Measurements from ENCODE around the gene MAP7D3. TPM values are rescaled to one million over a fixed set of nuclear protein-coding genes. Genes with fewer than 3 reads are reported as not detected.
"Not testable (repeated sequence)": the region's sequence is repeated elsewhere in the genome, so short reads cannot be mapped to it uniquely, and the experiment has no call there.

MAP7D3 gene
- total RNA-seq, 1 donor from 2014 or later = 6.3 TPM

- no peak for DNase-seq (ENCODE audit: low spot score)
Observed at GRCh38 chrX:136250191-136251040, 784 bp downstream of the MAP7D3 start.

- no peak for DNase-seq (ENCODE audit: low spot score)
Observed at GRCh38 chrX:136246201-136246600, 5.0 kb downstream of the MAP7D3 start.

GRCh38 chrX:136237849-136238248, 13.4 kb downstream of the MAP7D3 start:
- not testable (repeated sequence) for DNase-seq (ENCODE audit: low spot score)

- DNase-seq (ENCODE audit: low spot score) = no peak
Observed at GRCh38 chrX:136237074-136237473, 14.1 kb downstream of the MAP7D3 start.

DNA sequence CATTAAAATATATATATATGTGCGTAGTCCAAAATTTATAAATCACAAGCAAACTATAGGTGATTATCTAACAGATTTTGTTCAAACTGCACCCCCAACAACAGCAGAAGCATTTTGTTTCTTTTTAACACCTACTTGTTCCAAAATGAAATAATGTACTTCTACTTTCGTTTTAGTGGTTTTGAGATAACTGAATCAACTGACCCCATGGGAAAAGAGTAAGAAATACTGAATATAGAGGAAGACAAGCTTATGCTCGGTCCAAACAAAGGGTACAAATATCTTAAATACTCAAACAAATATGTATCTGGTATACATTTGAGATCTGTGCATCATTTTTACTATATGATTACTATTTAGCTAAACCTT, 22.4 kb downstream of the MAP7D3 start:
- no peak for DNase-seq (ENCODE audit: low spot score)

GRCh38 chrX:136227948-136228838, 23.0 kb downstream of the MAP7D3 start:
- no peak for DNase-seq (ENCODE audit: low spot score)

DNA sequence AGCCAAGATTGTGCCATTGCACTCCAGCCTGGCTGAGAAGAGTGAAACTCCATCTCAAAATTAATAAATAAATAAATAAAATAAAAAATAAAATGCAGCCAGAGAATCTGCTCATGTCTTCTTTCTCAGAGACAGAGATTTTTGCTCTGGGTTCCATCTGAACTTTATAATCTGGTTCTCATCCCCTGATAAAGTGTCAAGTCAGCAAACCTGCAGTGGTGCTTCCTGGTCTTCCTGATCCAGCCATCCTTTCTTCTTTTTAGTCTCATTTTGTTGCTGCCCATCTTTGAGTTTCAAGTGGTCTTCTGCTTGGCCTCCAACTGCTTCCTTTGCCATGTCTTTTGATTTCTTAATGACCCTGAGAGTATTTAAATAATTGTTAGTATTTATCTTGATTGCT, 24.1 kb downstream of the MAP7D3 start:
- no peak for DNase-seq (ENCODE audit: low spot score)

DNA sequence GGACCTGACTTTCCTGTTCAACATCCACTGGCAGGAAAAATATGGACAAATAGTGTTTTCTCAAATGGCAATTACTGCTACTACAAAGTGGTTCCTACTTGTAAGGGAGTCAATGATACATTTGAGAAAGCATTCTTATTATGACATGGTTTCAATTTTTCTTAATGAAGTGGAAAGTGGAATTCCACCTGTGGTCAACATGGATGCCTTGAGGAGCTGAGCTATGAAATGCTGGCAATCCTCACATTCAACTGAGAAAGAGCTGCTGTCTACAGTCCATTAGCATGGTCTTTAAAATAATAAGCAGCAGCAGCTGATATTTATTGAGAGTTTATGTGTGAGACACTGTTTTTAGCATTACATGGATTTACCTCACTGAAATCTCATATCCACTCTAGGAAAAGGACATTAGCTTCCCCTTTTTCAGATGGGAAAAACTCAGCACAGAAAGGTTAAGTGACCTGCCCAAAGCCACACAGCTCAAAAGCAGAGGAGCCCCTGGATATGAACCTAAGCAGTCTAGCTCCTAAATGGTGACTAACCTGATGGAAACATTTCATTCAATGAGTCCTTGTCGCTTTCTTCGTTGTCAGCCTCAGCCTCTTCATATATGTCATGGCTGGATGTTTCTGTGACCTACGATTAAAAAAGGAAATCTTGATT, 29.2 kb downstream of the MAP7D3 start:
- DNase-seq (ENCODE audit: low spot score) = no peak

DNA sequence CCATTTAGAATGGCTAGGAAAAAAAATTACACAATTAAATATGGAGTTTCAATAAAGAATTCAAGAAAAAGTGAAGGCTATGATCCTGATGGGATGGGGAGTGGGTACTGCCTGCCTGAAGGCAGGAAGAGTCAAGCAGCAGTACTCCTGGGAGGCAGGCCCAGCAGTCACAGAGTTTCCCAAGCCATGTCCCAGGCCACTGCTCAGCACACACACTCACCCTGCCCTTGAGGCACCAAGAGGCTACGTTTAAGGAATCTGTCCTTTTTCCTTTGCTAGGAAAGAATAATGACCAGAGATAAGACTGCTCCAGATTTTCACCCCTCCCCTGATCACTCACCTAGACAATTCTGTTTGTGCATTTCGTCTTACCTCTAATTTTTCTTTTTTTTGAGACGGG, 30.2 kb downstream of the MAP7D3 start:
- DNase-seq (ENCODE audit: low spot score) = no peak

DNA sequence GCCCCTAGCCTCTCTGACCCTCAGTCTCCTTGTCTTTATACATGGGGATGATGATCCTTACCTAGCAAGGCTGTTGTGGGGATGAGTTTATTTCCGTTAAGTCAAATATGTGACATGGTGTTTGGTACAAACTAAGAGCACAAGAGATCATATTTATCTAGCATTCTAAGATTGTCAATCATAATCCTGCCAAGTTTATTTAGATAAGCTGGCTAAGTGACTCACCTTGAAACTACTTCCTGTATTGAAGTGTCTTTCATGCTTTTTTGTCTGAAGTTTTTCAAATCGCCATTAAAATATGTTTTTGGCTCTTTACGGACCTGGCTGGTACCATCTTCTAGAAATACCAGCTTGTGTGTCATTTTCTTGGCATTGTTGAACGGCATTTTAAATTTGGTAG, 30.7 kb downstream of the MAP7D3 start:
- no peak for DNase-seq (ENCODE audit: low spot score)

DNA sequence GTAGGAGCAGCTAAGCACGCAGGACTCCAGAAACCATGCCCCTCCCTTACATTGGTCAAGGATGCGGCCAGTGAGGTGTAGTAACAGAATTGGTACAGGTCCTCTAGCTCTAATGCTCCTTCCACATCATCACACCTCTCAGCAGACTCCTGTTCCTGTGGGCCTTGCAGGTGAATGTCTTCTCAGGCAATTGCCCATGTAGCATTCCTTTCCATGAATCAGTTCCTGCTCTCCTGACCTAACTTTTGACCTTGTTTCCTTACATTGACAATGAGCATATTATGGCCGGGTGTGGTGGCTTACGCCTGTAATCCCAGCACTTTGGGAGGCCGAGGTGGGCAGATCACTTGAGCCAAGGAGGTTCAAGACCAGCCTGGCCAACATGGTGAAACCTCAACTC, 31.3 kb downstream of the MAP7D3 start:
- DNase-seq (ENCODE audit: low spot score) = no peak

DNA sequence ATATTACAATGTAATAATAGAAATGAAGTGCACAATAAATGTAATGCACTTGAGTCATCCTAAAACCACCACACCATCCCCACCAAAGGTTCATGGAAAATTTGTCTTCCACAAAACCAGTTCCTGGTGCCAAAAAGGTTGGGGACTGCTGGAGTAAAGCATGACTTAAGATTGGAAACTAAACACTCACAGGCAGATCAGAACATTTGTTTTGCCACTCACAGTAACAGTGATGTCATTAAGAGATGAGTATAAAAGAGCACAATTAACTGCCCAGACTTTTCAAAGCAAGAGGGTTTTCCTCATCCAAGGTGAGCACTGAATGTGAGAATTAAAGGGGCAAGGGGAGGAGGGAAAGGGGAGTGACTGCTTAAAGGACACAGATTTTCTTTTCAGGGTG, 35.6 kb downstream of the MAP7D3 start:
- no peak for DNase-seq (ENCODE audit: low spot score)

DNA sequence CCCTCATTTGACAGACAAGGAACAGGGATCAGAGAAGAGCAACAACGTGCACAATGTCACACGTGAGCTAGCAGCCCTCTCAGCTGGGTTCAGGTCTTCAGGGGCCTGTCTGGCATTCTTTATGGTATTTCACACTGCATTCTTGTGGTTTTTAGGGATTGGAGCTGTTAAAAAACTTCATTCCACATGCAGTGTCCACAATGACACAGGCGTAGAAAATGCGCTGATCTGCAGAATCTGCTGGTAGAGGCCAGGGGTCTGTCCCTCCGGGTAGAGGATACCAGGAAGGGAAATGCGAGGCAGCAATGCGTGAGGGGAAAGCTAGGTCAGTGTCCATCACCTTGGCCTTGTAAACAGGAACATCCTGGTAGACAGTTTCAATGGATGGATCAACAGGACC, 36.6 kb downstream of the MAP7D3 start:
- no peak for DNase-seq (ENCODE audit: low spot score)

DNA sequence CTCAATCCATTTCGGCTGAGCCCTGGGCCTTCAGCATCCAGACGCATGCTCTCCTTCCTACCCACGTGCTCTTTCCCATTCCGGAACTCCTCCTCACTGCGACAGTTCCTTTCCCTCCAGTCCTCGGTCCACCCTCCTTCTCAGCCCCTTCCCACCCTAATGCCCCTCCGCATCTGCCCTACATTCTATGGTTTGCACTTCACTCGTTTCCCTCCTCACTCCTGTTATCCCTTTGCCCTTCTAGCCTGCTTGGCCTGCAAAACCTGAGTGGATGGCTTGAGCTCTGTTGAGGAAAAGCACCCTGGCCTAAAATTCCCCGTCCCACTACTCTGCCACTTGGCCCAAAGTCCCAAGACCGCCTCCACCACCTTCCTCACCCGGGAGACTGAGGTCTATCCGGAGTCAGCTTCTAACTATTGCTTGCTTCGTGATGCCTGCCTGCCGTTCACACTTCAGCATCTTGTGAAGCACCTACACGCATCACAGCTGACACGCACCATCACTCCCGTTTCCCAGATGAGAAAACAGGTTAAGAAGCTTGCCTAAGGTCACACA, 38.6 kb downstream of the MAP7D3 start:
- no peak for DNase-seq (ENCODE audit: low spot score)

DNA sequence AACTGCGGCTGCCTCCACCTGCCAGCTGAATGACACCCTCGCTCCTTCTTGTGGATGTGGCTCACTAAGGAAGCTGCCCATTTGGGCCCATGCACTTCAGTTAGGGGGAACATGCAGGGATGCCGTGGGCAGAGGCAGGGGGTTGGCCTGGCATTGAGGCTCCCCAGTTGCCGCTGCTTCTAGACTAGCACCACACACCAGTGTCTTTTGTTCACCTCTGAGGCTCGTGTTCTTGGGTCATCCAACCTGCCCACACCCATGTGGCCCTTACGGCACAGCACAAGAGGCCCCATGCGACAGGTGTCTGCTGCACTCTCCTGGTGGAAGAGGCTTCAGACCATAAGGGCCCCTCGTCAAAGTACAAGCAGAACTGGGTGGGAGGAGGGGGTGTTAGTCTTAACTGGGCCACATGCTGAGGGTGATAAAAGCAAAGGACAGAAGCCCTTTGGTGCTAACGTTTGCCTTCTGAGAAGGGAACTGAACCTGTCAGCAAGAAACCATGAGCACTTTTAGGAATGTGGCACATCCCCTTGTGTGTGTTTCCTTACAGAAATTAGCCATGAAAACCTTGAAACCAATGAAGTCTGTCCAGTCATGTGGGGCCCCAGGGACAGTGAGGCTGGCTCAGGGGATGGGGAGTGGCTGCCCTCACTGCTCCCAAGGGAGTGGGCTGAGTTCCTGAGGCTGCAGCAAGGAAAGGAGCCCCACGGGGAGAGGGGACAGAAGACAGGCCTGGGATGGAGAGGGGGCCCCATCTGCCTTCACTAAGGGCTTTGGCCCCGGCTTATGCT, 39.2 kb downstream of the MAP7D3 start:
- DNase-seq (ENCODE audit: low spot score) = no peak

GRCh38 chrX:136210806-136211205, 40.4 kb downstream of the MAP7D3 start:
- no peak for DNase-seq (ENCODE audit: low spot score)

GRCh38 chrX:136210243-136210642, 41.0 kb downstream of the MAP7D3 start:
- no peak for DNase-seq (ENCODE audit: low spot score)

GRCh38 chrX:136209751-136210150, 41.4 kb downstream of the MAP7D3 start:
- no peak for DNase-seq (ENCODE audit: low spot score)

GRCh38 chrX:136209016-136209738, 42.0 kb downstream of the MAP7D3 start:
- peak; percentile 25 for DNase-seq (ENCODE audit: low spot score)

DNA sequence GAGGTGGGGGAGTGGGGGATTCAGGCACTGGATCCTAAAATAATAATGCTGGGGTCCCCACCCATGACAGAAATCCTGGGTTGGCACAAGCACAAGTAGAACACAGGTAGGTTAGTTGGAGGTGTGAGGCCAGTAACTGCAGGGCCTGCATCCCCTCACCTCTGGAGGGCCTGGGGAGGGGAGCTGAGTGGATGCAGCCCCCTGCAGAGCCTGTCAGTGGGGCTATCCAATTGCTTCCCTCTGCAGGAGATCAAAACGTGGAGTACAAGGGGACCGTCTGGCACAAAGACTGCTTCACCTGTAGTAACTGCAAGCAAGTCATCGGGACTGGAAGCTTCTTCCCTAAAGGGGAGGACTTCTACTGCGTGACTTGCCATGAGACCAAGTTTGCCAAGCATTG, 43.7 kb downstream of the MAP7D3 start:
- no peak for DNase-seq (ENCODE audit: low spot score)

GRCh38 chrX:136206916-136207315, 44.3 kb downstream of the MAP7D3 start:
- DNase-seq (ENCODE audit: low spot score) = no peak

Measured in mucosa of gallbladder (tissue), 1 donor.